HepG2 (cell line): ENCODE results near the gene PGC. TPM values are rescaled to one million over a fixed set of nuclear protein-coding genes. Genes with fewer than 3 reads are reported as not detected.

Source experiments
- EEA1 ChIP-seq: sonication (generic); formaldehyde crosslinking; IDR thresholded peaks from 2 replicates; pipeline ENCODE4 v1.5.1; 2020; ENCODE audit warnings: mild to moderate bottlenecking, missing genetic modification reagents, borderline replicate concordance
- ELF3 ChIP-seq: IDR thresholded peaks from 2 replicates; pipeline ENCODE4 v1.6.1; 2016; ENCODE audit warnings: missing genetic modification reagents, missing compliant biosample characterization
- ERF ChIP-seq: IDR thresholded peaks from 2 replicates; pipeline ENCODE4 v1.6.1; 2018; ENCODE audit warnings: missing biosample characterization, missing genetic modification reagents
- GABPB1 ChIP-seq: IDR thresholded peaks from 2 replicates; pipeline ENCODE4 v1.6.1; 2016; ENCODE audit warnings: mild to moderate bottlenecking, missing genetic modification reagents, moderate library complexity, missing compliant biosample characterization
- HNF4G ChIP-seq, 2 experiments: sonication (generic) in 1 of 2; formaldehyde crosslinking in 1 of 2; IDR thresholded peaks; 2 replicates each; pipeline versions ENCODE4 v1.4.0 to v1.6.1; 2011 to 2020; ENCODE audit warnings: borderline replicate concordance in 2 of 2, low read depth in 2 of 2, mild to moderate bottlenecking in 2 of 2, low read length in 1 of 2, missing genetic modification reagents in 1 of 2, moderate library complexity in 1 of 2
- HOXA3 ChIP-seq: sonication (generic); formaldehyde crosslinking; IDR thresholded peaks from 2 replicates; pipeline ENCODE4 v1.5.0; 2020; ENCODE audit warnings: missing genetic modification reagents
- MAZ ChIP-seq, 2 experiments: sonication (generic) in 1 of 2; formaldehyde crosslinking in 1 of 2; IDR thresholded peaks; 2 replicates each; pipeline versions ENCODE4 v1.5.0 to v1.6.1; 2012 to 2020; ENCODE audit warnings: low read depth in 2 of 2, mild to moderate bottlenecking in 2 of 2, borderline replicate concordance in 1 of 2, improper control_type of control experiment in 1 of 2, low read length in 1 of 2, missing genetic modification reagents in 1 of 2, moderate library complexity in 1 of 2
- MIER3 ChIP-seq: IDR thresholded peaks from 2 replicates; pipeline ENCODE4 v1.6.1; 2016; ENCODE audit warnings: missing compliant biosample characterization, borderline replicate concordance
- NFATC3 ChIP-seq: sonication (generic); formaldehyde crosslinking; IDR thresholded peaks from 2 replicates; pipeline ENCODE4 v1.5.1; 2020; ENCODE audit warnings: mild to moderate bottlenecking, missing genetic modification reagents
- NRL ChIP-seq: sonication (generic); formaldehyde crosslinking; IDR thresholded peaks from 2 replicates; pipeline ENCODE4 v1.5.0; 2020; ENCODE audit warnings: missing genetic modification reagents, mild to moderate bottlenecking, moderate library complexity, borderline replicate concordance
- POLR2AphosphoS2 ChIP-seq: IDR thresholded peaks from 2 replicates; pipeline ENCODE4 v1.6.1; 2011; ENCODE audit warnings: low read depth, low read length, improper control_type of control experiment
- POLR2G ChIP-seq: fragments of 200-400 bp; formaldehyde crosslinking; IDR thresholded peaks from 2 replicates; pipeline ENCODE4 v1.6.1; 2018; ENCODE audit warnings: mild to moderate bottlenecking, low read depth, low read length, moderate library complexity
- RFX5 ChIP-seq: IDR thresholded peaks from 2 replicates; pipeline ENCODE4 v1.6.1; 2011; ENCODE audit warnings: low read depth, low read length, improper control_type of control experiment
- RFXAP ChIP-seq: sonication (generic); formaldehyde crosslinking; IDR thresholded peaks from 2 replicates; pipeline ENCODE4 v1.4.0; 2020; ENCODE audit warnings: missing genetic modification reagents, borderline replicate concordance
- ZBTB14 ChIP-seq: sonication (generic); formaldehyde crosslinking; IDR thresholded peaks from 2 replicates; pipeline ENCODE4 v1.4.0; 2020; ENCODE audit warnings: missing genetic modification reagents
- ZBTB7B ChIP-seq: sonication (generic); formaldehyde crosslinking; IDR thresholded peaks from 2 replicates; pipeline ENCODE4 v1.4.0; 2020; ENCODE audit warnings: missing genetic modification reagents
- ZFP36 ChIP-seq: fragments of 150-350 bp; IDR thresholded peaks from 2 replicates; pipeline ENCODE4 v1.6.1; 2018; ENCODE audit warnings: borderline replicate concordance, low read length, low read depth; ENCODE audit not compliant: partially characterized antibody
- ZNF230 ChIP-seq: sonication (generic); formaldehyde crosslinking; IDR thresholded peaks from 2 replicates; pipeline ENCODE4 v1.4.0; 2020; ENCODE audit warnings: mild to moderate bottlenecking, missing genetic modification reagents
- ZNF431 ChIP-seq: sonication (generic); formaldehyde crosslinking; IDR thresholded peaks from 2 replicates; pipeline ENCODE4 v1.9.0; 2022; ENCODE audit warnings: missing genetic modification reagents, low read depth, mild to moderate bottlenecking, borderline replicate concordance
- ZNF670 ChIP-seq: sonication (generic); formaldehyde crosslinking; IDR thresholded peaks from 2 replicates; pipeline ENCODE4 v1.8.0; 2022; ENCODE audit warnings: mild to moderate bottlenecking, missing genetic modification reagents, borderline replicate concordance
- ZNF775 ChIP-seq: sonication (generic); formaldehyde crosslinking; IDR thresholded peaks from 2 replicates; pipeline ENCODE4 v1.4.0; 2020; ENCODE audit warnings: missing genetic modification reagents, mild to moderate bottlenecking, moderate library complexity, borderline replicate concordance
- polyA plus RNA-seq, 8 experiments: library from polyadenylated mRNA; depleted of rRNA in 3 of 8; stranded (reverse) in 7 of 8; unstranded in 1 of 8; fragments of >200 nt; fragmentation: Illumina TruSeq in 4 of 8; extraction: Trizol in 4 of 8; gene quantifications; 2 replicates each; pipeline versions ENCODE4 v1.2.1 to v1.2.3, GENCODE V29; 2011 to 2016; ENCODE audit warnings: low read depth in 4 of 8, missing spikeins in 1 of 8, mixed read lengths in 1 of 8; ENCODE audit not compliant: insufficient read depth in 1 of 8
- total RNA-seq, 5 experiments: library from RNA; depleted of rRNA; stranded (reverse); fragments of >200 nt; fragmentation: Illumina TruSeq; extraction: Trizol; gene quantifications; 2 replicates each; pipeline ENCODE4 v1.2.3, GENCODE V29; 2016; ENCODE audit warnings: low read depth in 1 of 5
- TF ChIP-seq, protein P1 (sequence below): conservative IDR thresholded peaks from 2 replicates; pipeline ENCODE4 v1.6.1; 2018; ENCODE audit warnings: missing genetic modification reagents
- TF ChIP-seq, protein P2 (sequence below): sonication (generic); formaldehyde crosslinking; IDR thresholded peaks from 2 replicates; pipeline ENCODE4 v1.5.1; 2020; ENCODE audit warnings: missing genetic modification reagents, mild to moderate bottlenecking, borderline replicate concordance

PGC gene
- total and polyA plus RNA-seq, 2 of the 13 experiments (the other 11 are each of a cell fraction or from before 2014, with no cell fraction given) = 426 to 502 TPM

DNA sequence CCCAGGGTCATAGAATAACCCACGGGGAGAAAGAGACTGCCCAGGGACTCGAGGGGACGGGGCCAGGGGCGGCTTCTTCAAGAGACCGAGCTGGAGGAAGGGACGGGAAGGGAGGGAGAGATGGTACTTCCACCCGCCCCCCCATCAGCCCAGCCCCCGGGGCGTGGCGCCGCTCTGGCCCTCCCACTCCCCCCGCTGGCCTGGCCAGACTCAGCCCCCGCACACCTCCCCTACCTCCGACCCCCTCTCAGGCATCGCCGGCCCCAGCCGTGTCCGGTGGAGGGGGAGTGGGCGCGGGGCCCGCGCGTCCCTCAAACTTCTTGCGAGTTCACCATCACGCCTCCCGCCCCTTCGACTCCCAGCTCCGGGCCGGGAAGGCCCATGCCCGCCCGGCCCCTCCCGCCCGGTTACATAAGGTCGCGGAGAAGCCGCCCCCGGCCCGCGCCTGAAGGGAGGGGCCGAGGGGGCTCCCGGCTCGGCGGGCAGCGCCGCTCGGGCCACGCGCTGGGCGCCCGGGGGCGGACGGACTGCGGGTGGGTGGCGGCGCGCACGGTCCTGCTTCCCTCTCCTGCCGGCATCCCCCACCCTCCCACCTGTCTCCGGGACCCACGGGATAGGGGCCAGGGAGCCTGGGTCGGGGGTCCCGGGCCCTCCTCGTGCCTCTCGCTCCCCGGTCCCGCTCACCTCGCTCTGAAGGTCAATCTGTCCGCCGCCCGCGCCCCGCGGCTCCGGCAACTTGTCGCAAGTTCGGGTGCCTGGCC lies 12.4 kb downstream of the PGC start (continued):
- TF ChIP-seq MAZ (IDR thresholded peaks at IDR 0.05; ENCODE audit: borderline replicate concordance, low read depth, low read length) (peak; percentile 44; the same call in 1 of the 2 replicates), MAZ (CRISPR knock-in tag; IDR thresholded peaks at IDR 0.05; ENCODE audit: low read depth) (peak; percentile 9), ELF3 (CRISPR knock-in tag) (no peak), ZFP36 (no peak), ZBTB14 (peak; percentile 44; the same call in 1 of the 2 replicates), POLR2AphosphoS2 (no peak), ZNF670 (CRISPR knock-in tag) (no peak), POLR2G (peak; percentile 35; the same call in 1 of the 2 replicates), ZNF431 (CRISPR knock-in tag) (no peak), RFX5 (no peak), ZNF230 (CRISPR knock-in tag) (no peak), RFXAP (CRISPR knock-in tag) (peak; percentile 19; the same call in 1 of the 2 replicates), ERF (CRISPR knock-in tag) (no peak), GABPB1 (CRISPR knock-in tag) (peak; percentile 36), ZBTB7B (CRISPR knock-in tag) (no peak), NFATC3 (CRISPR knock-in tag) (no peak), ZNF775 (CRISPR knock-in tag) (no peak), MIER3 (CRISPR knock-in tag) (no peak), EEA1 (CRISPR knock-in tag) (no peak), HOXA3 (0 out of 2 replicates have a peak, but pooled peaks have one; percentile 31), NRL (CRISPR knock-in tag) (peak; percentile 25), HNF4G (IDR thresholded peaks at IDR 0.05; ENCODE audit: borderline replicate concordance, low read depth, low read length) (no peak), HNF4G (CRISPR knock-in tag; IDR thresholded peaks at IDR 0.05; ENCODE audit: borderline replicate concordance, low read depth) (0 out of 2 replicates have a peak, but pooled peaks have one; percentile 2)
- TF ChIP-seq, protein P1, sequence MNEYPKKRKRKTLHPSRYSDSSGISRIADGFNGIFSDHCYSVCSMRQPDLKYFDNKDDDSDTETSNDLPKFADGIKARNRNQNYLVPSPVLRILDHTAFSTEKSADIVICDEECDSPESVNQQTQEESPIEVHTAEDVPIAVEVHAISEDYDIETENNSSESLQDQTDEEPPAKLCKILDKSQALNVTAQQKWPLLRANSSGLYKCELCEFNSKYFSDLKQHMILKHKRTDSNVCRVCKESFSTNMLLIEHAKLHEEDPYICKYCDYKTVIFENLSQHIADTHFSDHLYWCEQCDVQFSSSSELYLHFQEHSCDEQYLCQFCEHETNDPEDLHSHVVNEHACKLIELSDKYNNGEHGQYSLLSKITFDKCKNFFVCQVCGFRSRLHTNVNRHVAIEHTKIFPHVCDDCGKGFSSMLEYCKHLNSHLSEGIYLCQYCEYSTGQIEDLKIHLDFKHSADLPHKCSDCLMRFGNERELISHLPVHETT (CRISPR knock-in tag) = no peak
- TF ChIP-seq, protein P2, sequence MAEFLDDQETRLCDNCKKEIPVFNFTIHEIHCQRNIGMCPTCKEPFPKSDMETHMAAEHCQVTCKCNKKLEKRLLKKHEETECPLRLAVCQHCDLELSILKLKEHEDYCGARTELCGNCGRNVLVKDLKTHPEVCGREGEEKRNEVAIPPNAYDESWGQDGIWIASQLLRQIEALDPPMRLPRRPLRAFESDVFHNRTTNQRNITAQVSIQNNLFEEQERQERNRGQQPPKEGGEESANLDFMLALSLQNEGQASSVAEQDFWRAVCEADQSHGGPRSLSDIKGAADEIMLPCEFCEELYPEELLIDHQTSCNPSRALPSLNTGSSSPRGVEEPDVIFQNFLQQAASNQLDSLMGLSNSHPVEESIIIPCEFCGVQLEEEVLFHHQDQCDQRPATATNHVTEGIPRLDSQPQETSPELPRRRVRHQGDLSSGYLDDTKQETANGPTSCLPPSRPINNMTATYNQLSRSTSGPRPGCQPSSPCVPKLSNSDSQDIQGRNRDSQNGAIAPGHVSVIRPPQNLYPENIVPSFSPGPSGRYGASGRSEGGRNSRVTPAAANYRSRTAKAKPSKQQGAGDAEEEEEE (CRISPR knock-in tag) = no peak
